GM12878 (cell line): ENCODE measurements around the gene CYP26B1. TPM values are rescaled to one million over a fixed set of nuclear protein-coding genes. Genes with fewer than 3 reads are reported as not detected.

Experiments used
- BRCA1 ChIP-seq: IDR thresholded peaks from 2 replicates; pipeline ENCODE4 v1.6.1; 2011; ENCODE audit warnings: low read depth, low read length, improper control_type of control experiment
- CEBPB ChIP-seq, 2 experiments: fragments of 150-350 bp in 1 of 2; IDR thresholded peaks; 2 replicates each; pipeline ENCODE4 v1.6.1; 2012 to 2014; ENCODE audit warnings: low read depth in 2 of 2, low read length in 2 of 2, borderline replicate concordance in 1 of 2, inconsistent platforms in 1 of 2
- CTCF ChIP-seq, 3 experiments: IDR thresholded peaks in 2 of 3; conservative IDR thresholded peaks in 1 of 3; 2 replicates each; pipeline ENCODE4 v1.5.1; 2011; ENCODE audit warnings: low read depth in 3 of 3, low read length in 3 of 3, mild to moderate bottlenecking in 3 of 3, control low read depth in 2 of 3, moderate library complexity in 2 of 3, inconsistent platforms in 1 of 3, mixed read lengths in 1 of 3; ENCODE audit not compliant: control insufficient read depth in 2 of 3, insufficient read depth in 1 of 3; ENCODE audit errors: extremely low read depth in 1 of 3
- DPF2 ChIP-seq: fragments of 450-650 bp; IDR thresholded peaks from 2 replicates; pipeline ENCODE4 v1.6.1; 2017; ENCODE audit warnings: mild to moderate bottlenecking
- IKZF2 ChIP-seq, 2 experiments: fragments of 450-650 bp; IDR thresholded peaks; 2 replicates each; pipeline ENCODE4 v1.6.1; 2017; ENCODE audit warnings: mild to moderate bottlenecking in 2 of 2, moderate library complexity in 2 of 2
- IRF5 ChIP-seq: fragments of 450-650 bp; IDR thresholded peaks from 2 replicates; pipeline ENCODE4 v1.6.1; 2017; ENCODE audit warnings: borderline replicate concordance
- MYB ChIP-seq: fragments of 150-350 bp; IDR thresholded peaks from 2 replicates; pipeline ENCODE4 v1.6.1; 2014; ENCODE audit warnings: mild to moderate bottlenecking, low read depth, low read length, borderline replicate concordance
- PML ChIP-seq: IDR thresholded peaks from 2 replicates; pipeline ENCODE4 v1.6.1; 2012; ENCODE audit warnings: low read length, inconsistent platforms
- POLR2AphosphoS2 ChIP-seq: IDR thresholded peaks from 2 replicates; pipeline ENCODE4 v1.6.1; 2011; ENCODE audit warnings: low read depth, mild to moderate bottlenecking, low read length, improper control_type of control experiment, moderate library complexity
- RUNX3 ChIP-seq: IDR thresholded peaks from 2 replicates; pipeline ENCODE4 v1.6.1; 2012; ENCODE audit warnings: low read length, inconsistent platforms
- TBL1XR1 ChIP-seq: IDR thresholded peaks from 2 replicates; pipeline ENCODE4 v1.6.1; 2012; ENCODE audit warnings: low read depth, low read length, improper control_type of control experiment
- USF1 ChIP-seq: IDR thresholded peaks from 2 replicates; pipeline ENCODE4 v1.6.1; 2011; ENCODE audit warnings: borderline replicate concordance, low read depth, mild to moderate bottlenecking, moderate library complexity, mixed read lengths, low read length; ENCODE audit not compliant: insufficient read depth; ENCODE audit errors: extremely low read length
- polyA plus RNA-seq, 11 experiments: library from polyadenylated mRNA; depleted of rRNA in 4 of 11; unstranded in 6 of 11; stranded (reverse) in 5 of 11; fragments of >200 nt; fragmentation: Nextera tagmentation in 4 of 11; fragmentation: Illumina TruSeq in 1 of 11; extraction: Ambion mirVana in 4 of 11; extraction: Trizol in 1 of 11; gene quantifications; 1 replicate in 1 of 11; 2 replicates in 10 of 11; pipeline versions ENCODE4 v1.2.1 to v1.2.3, GENCODE V29; 2011 to 2016; ENCODE audit warnings: inconsistent platforms in 2 of 11, missing spikeins in 2 of 11, low read depth in 1 of 11
- total RNA-seq, 4 experiments: library from RNA; depleted of rRNA in 3 of 4; stranded (reverse); fragments of >200 nt in 3 of 4; fragmentation: Illumina TruSeq in 1 of 4; extraction: Trizol in 1 of 4; gene quantifications; 2 replicates each; pipeline versions ENCODE4 v1.2.1 to v1.2.3, GENCODE V29; 2013 to 2021
- TF ChIP-seq, protein P1 (sequence below): fragments of 450-650 bp; IDR thresholded peaks from 2 replicates; pipeline ENCODE4 v1.6.1; 2016; ENCODE audit warnings: mild to moderate bottlenecking

The CYP26B1 gene
- total and polyA plus RNA-seq, 10 of the 15 experiments (the other 5 are each of a cell fraction or from before 2014, with no cell fraction given): not detected

DNA sequence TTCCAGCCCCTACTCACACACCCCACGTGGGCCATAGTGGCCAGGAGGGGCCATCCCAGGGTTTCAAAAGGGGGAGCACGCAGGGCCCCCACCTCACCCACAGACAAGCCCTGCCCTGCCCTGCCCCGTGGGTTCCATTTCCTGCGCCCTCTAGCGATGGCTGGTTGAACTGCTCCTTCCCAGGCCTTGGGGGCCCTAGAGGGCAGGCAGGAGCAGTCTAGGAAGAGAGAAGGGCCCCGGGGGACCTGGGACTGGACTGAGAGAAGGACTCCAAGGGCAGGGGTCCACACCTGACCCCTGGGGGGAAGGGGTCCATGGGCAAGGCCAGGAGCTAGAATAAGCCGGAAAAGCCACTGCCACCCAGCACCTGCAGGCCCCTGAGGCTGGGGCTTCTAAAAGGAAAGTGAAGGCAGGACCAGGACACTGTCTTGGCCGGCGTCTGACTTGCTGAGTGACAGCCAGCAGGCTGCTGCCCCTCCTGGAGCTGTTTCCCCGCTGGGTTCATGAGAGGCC is 10.1 kb downstream of the CYP26B1 start (continued):
- TF ChIP-seq CTCF (IDR thresholded peaks at IDR 0.05 in 2 of 3, conservative IDR thresholded peaks at IDR 0.05 in 1 of 3; ENCODE audit: control insufficient read depth in 2 of 3, extremely low read depth in 1 of 3, insufficient read depth in 1 of 3, low read depth in 3 of 3, low read length in 3 of 3) (peak; percentile 89 to 94 (median 93)), IKZF2 (IDR thresholded peaks at IDR 0.05) (no peak), RUNX3 (0 out of 2 replicates have a peak, but pooled peaks have one; percentile 17), TBL1XR1 (no peak), MYB (no peak), CEBPB (IDR thresholded peaks at IDR 0.05; ENCODE audit: borderline replicate concordance in 1 of 2, low read depth in 2 of 2, low read length in 2 of 2) (no peak), POLR2AphosphoS2 (no peak), BRCA1 (no peak), PML (no peak), IRF5 (no peak), USF1 (no peak), DPF2 (no peak)
- TF ChIP-seq, protein P1, sequence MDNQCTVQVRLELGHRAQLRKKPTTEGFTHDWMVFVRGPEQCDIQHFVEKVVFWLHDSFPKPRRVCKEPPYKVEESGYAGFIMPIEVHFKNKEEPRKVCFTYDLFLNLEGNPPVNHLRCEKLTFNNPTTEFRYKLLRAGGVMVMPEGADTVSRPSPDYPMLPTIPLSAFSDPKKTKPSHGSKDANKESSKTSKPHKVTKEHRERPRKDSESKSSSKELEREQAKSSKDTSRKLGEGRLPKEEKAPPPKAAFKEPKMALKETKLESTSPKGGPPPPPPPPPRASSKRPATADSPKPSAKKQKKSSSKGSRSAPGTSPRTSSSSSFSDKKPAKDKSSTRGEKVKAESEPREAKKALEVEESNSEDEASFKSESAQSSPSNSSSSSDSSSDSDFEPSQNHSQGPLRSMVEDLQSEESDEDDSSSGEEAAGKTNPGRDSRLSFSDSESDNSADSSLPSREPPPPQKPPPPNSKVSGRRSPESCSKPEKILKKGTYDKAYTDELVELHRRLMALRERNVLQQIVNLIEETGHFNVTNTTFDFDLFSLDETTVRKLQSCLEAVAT: no peak
